ENCODE data around the gene PHAF1.
"Not testable (repeated sequence)": the region's sequence is repeated elsewhere in the genome, so short reads cannot be mapped to it uniquely, and the experiment has no call there.

Gene PHAF1

DNA sequence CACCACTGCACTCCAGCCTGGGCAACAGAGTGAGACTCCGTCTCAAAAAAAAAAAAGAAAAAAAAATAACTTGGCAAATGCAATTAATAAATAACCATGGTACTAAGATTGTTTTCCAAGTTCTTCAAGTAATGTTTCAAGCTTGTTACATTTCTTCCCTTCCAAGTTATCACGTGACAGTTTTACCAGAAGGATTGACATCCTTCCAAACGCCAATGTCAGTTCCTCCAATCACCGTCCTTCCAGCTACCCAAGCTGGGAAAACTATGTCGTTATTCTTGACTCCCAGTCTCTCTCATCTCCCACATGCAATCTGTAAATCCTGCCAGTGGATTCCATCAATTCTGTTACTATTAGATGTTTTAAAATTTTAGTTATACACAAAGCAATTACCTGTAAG is 3.9 kb upstream of the PHAF1 start:
- DNase-seq, result no peak

DNA sequence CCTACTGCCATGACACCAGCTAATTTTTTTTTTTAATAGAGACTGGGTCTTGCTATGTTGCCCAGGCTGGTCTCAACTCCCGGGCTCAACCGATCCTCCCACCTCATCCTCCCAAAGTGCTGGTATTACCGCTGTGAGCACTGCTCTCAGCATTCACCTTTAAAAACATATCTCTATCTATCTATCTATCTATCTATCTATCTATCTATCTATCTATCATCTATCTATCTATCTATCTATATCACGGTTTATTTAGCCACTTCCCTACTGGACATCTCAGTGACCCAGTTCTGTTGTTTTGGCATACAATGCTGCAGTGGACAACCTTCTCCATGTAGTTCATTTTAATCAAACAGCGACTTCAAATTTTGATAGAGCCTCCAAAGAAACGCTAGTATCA is 1.3 kb upstream of the PHAF1 start:
- no peak for DNase-seq

DNA sequence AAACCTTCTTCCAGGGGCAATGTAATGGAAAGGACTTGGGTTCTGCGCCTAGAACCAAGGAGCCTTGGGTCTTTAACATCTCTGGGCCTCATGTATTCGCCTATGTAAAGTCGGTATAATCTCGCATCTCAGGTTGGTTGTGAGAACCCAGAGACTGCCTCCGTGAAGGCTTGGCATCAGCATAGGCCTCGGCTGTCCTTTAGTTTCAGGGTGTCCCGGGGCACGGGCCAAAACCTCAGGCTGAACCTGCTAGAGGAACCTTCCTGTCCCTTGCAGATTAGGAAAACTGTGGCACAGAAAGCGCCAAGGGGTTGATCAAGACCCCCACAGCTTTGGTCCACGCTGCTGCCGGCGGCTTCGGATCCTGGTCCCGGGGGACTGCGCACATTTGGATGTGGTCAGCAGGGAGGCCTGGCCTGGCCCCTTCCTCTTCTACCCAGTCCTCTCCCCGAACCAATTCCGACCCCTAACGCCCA is 772 bp upstream of the PHAF1 start:
- no peak for DNase-seq

DNA sequence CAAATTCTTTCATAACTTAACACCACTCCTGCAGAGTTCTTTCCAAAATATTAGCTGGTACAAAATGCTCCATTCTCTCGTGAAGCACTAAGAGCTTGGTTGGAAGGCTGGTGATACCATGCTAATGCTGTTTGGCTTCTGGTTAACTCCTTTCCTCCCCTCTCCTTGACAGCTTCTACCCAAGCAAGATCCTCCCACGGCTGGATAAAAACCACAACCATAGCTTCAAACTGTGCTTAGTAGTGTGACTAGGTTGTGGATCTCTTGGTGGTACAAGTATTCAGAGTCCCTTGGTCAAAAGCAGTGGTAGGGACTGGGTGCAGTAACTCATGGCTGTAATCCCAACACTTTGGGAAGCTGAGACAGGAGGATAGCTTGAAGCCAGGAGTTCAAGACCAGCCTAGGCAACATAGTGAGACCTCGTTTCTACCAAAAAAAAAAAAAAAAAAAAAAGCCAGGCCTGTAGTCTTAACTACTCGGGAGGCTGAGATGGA is 2.3 kb downstream of the PHAF1 start:
- no peak for DNase-seq

DNA sequence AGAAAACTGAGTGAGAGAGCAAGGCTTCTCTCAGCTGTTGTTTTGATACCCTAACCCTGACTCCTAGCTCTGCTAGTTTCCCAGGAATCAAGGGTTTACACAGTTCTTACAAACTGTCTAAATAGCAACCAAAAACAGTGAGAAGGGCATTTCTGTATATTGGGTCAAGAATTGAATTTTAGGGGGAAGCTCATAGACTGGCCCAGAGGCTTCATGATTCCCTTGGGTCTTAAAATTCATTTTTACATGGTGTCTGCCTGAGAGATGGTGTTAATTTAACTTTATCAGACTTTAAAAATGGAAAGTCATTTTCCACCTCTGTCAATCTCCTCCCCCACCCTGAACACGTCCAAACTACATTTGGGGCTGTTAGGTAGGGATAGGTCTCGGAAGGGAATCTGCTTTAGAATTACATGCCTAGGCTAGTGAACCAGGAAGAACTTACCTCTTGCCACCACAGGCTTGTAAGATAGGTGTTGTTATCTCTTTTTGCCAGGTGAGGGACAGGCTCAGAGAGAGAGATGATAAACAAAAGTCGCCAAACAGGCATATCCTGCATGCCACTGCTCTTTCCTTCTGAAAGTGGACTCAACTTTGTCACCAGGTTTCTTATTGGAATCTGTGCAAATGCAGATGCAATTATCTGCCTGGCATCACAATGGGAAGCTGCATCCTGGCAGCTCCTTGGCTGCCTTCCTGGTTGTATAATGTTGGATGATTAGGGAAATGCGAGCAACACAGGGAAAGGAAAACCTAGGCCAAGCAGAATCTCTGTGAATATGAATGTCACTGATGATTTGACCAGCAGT is 3.1 kb downstream of the PHAF1 start:
- DNase-seq, result no peak

DNA sequence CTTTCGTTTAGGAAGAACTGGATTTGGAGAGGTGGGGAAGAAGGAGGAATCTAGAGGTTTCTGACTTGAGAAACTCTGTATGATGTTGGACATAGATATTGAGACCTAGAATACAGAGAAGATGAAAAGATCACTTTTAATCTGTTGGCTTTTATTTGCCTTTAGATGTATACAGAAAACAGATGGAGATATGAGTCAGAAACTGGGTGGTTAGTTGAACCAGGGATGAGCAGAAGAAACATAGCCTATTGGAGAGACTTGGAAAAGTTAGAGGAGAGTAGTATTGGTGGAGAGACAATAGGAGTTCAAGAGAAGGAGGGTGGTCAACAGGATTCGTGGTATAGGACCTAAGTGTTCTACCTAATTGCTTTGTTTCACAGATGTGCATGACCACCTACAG is 5.1 kb downstream of the PHAF1 start:
- no peak for DNase-seq

DNA sequence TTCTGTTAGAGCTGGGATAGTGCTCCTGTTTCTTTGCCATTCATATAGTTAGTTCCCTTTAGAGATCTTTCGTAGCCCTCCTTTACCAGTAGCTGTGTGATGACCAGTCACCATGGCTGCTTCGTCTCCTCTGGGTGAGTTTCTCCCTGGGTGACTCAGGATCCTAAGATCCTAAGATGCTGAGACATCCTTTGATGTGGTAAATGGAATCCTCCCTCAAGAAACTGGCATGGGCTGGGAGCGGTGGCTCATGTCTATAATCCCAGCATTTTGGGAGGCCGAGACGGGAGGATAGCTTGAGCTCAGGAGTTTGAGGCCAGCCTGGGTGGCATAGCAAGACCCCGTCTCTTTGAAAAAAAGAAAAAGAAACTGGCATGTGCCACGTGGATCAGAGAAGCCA is 5.9 kb downstream of the PHAF1 start:
- no peak for DNase-seq

DNA sequence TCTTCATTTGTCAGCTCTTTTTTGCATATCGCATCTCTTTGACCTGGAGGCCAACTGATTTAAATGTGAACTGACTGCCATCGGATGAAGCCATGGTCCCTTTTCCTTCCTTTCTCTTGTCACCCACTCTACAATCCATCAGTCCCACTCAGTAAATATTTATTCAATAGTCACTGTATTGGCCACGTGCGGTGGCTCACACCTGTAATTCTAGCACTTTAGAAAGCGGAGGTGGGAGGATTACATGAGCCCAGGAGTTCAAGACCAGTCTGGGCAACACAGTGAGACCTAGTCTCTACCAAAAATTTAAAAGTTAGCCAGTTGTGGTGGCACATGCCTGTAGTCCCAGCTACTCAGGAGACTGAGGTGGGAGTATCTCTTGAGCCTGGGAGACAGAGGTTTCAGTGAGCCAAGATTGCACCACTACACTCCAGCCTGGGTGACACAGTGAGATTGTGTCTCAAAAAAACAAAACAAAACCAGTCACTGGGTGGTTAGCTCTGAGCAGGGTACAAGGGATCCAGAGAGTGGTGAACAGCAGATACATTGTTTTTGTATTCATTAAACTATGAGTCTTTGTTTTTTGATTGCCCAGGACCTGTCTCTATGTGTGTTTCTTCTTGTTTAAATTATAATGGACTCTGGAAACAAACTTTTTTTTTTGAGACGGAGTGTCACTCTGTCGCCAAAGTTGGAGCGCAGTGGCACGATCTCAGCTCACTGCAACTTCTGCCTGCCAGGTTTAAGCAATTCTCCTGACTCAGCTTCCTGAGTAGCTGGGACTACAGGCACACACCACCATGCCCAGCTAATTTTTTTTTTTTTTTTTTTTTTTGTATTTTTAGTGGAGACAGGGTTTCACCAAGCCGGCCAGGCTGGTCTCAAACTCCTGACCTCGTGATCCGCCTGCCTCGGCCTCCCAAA is 6.9 kb downstream of the PHAF1 start:
- no peak for DNase-seq

DNA sequence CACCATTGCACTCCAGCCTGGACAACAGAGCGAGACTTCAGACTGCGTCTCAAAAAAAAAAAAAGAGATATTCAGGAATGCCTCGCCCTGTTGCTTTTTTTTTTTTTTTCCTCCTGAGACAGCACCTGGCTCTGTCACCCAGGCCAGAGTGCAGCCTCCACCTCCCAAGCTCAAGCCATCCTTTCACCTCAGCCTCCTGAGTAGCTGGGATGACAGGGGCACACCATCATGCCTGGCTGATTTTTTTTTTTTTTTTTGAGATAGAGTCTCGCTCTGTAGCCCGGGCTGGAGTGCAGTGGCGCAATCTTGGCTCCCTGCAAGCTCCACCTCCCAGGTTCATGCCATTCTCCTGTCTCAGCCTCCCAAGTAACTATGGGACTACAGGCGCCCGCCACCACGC is 8.0 kb downstream of the PHAF1 start:
- DNase-seq, result no peak

DNA sequence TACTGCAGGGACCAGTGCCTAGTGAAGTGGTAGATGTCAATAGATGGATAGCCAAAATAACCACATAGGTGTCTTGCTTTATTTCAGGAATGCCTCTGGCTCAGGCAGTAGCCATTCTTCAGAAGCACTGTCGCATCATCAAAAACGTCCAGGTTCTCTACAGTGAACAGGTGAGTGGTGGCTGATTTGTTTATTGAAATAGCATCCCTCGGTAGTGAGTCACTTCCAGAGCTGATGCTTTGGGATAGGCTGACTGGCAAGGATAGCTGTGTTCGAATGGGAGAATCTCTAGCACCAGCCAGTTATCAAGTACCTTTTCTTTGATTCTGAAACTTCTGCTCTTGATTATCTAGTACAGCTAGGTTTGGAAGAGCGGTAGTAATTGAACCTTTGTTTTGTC is 10.3 kb downstream of the PHAF1 start:
- no peak for DNase-seq

DNA sequence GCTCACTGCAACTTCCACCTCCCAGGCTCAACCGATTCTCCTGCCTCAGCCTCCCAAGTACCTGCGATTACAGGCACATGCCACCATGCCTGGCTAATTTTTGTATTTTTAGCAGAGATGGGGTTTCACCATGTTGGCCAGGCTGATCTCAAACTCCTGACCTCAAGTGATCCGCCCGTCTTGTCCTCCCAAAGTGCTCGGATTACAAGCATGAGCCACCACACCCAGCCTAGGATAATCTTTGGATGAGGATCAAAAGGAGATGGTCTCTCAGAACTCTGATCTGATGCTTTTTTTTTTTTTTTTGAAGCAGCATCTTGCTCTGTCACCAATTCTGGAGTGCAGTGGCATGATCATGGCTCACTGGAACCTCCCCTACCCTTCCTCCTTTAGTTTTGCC is 13.1 kb downstream of the PHAF1 start:
- not testable (repeated sequence) for DNase-seq

DNA sequence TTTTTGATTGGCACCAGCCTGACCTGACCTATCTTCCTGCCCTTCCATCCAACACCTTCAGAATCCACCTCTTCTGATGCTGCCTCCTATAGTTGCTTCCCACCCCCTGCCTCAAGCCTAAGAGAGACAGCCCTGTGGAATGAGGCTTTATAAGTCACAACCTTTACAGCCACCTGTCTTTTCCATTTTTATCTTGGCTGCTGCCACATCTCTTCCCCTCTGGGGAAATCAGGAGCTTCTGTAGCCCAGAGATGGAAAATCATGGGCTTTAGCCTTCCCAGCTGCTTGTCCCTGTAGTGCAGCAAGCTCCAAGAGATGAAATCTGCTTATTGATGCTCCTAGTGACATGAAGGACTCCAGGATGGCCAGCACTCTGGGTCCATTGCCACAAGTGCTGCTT is 18.7 kb downstream of the PHAF1 start:
- DNase-seq, result no peak

DNA sequence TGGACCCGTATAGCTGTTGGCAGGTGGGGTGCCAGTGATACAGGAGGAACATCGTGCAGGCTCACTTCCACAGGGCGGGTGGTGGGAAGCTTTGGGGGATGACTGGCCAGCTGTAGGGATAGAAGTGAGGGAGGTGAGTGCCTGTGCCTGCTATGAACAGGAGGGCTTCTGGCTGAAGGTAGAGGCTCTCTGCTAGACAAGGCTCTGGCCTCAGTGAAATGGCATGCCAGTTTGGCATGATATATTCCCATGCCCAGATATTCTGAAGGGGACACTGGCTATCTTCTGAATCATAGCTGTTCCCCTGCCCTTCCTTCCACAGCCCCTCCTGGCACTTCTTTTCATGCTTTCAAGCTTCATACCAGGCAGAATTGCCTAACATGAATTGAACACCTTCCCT is 19.1 kb downstream of the PHAF1 start:
- DNase-seq, result no peak

DNA sequence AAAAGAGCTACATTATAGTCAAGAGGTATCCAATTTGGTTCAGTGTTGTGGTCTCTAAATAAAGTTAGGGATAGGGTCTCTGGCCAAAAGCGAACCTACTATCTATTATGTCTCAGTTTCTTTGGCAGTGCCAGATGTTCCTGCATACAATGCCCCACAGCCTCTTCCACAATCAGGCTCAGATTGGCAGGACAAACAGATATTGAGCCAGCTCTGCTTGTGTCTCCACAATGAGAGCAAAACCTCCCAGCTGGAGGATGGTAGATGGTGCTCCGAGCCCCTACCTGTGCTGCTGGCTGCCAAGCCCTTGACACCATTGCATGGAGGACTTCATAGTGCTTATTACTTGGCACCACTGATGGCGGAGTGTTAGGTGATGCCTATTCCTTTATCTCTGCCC is 19.7 kb downstream of the PHAF1 start:
- DNase-seq, result no peak

DNA sequence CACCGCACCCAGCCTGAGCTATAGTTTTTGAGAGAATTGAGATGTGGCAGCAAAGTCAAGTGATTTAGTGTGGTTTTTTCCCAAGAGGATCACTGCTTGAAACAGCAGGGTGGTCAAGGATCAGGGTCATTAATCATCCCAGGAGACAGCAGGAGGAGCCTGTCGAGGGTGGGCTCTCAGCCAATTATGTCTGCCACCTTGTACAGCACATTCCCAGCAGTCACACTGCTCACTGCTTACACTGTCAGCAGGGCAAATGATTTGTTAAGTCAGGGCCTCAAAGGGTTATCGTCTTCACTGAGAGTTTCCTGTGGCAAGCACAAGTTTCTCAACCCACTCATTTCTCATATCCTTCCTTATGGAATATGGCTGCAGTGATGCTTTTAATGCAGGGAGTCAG is 27.9 kb downstream of the PHAF1 start:
- no peak for DNase-seq

DNA sequence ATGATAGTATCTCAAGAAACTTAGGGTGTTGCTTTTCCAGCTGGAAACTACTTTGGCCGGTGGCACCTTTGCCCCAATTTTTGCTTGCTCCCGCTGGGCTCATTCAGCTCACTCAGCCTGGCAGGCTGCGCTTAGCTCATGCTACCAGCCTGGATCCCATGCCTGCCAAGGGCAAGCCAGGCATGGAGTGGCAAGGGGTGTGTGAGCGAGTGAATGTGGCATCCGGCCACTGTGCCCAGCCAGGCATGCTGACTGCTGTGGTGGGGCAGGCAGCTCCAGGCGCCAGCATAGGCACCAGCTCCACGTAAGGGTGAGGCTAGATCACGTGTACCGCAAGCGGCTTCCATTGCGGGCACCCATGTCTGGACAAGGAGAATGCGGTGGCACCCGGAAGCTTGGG is 31.6 kb downstream of the PHAF1 start:
- DNase-seq, result no peak

DNA sequence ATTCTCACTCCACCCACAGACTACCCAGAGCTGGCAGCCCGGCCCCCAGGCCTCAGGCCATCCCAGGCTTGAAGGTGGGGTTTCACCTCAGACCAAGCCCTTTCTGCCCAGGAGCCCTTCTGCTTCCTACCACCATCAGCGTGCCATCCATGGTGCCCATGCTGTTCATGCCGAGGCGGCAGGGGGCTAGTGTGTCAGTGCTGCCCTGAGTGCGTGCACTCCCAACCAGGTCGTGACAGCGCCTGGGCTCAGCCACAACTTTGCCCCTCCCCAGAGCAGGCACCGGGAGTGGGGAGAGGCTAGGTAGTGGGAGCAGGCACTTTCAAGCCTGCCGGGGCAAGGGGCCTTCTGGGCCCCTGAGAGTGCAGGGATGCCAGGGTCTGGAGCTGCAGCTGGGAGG is 32.6 kb downstream of the PHAF1 start:
- no peak for DNase-seq

DNA sequence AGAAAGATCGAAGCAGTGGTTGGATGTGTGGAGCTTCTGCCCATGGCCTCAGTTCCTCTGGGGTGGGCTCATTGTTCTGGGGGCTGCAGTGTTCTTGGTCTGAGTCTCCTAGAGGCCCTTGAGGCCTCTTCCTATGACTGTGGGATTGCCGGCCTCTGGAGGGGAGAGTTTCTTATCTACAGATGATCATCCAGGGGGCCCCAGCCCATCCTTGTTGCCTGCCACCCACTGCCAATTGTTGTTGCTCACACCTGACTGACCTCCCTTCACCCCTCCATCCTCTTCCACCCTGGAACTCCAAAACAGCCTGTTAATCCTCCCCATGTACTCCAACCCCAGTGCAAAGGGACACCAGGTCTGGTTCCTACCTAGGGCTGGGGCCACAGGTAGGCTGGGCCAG is 35.2 kb downstream of the PHAF1 start:
- DNase-seq, result no peak

DNA sequence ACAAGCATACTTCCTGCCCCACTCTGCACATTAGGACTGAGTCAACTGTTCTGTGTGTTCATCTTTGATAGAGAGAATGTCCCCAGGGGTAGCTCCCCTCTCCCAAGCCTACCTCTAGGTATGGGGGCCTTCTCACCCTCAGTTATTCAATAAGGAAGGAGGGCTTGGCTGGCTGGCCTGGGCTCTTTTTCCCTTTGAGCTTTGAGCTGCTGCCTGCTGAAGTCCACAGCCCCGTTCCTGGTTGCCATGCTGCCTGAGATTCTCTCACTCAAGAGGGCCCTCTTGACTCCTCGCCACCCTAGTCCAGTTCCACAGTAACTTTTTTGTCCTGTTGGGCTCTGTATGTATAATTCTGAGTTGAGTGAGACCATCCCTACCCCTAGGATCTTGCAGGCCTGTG is 36.0 kb downstream of the PHAF1 start:
- DNase-seq, result no peak

DNA sequence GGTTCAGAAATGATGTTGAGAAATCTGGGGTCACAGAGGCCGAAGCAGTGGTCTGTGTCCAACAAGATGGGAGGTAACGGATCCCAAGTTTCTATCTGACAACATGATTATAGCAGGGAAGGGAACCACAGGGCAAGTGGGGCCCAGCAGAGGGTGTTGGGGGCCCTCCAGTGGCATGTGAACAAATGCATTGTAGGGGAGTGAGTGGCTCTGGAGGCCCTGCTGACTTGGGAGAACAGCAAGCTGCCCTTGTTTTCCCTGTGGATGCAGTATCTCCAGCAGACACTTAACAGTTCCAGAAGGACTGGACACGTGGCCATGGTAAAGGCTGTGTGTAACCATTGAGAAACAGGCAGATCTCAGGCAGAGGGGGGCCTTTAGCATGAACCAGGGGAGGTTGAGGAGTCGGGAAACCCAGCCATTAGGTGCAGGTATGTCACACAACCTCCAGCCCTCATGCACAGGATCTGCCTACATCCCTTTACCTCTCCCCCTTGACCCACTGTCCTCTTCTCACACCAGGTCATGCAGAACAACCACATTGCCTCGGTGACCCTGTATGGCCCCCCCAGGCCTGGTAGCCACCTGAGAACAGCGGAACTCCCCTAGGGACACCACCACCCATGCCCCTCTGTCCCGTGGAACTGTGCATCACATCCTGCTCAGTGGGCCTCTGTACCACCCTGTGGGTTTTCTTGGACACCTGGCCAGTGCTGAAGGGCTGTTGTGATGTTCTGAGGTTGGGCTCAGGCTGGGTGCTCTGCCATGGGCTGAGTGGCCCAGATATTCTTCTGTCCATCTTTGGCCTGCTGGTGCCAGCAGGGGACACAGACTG is 37.0 kb downstream of the PHAF1 start:
- DNase-seq, result no peak

DNA sequence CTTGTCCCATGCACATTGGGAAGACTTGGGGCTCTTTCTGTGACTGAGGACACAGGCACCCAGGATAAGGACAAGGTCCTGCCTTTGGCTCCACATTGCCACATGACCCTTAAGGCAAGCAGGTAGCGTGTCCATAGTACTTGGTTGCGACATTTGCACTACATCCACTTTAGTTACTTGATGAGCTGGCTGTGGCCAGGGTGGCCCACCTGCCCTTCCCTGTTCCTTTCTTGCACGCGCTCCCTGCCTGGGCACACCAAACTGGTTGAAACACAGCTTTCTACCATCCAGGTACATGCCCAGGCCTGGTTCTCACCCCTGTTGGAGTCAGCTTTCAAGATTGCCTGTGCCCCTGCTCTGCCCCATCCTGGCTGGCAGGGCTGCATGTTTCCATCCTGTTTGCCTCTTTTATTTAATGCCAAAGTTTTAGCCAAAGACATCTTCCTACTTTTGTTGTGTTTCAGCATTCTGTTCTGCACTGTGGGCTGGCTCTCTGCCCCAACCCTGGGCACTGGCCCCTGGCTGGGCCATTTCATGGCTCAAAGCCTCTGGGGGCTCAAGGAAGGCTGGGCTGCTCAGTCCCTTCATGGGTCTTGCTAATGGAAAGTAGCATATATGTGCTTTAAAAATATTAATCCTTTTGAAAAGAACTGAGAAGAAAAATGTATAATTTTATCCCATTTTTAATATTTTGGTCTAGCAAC is 37.8 kb downstream of the PHAF1 start:
- no peak for DNase-seq

DNA sequence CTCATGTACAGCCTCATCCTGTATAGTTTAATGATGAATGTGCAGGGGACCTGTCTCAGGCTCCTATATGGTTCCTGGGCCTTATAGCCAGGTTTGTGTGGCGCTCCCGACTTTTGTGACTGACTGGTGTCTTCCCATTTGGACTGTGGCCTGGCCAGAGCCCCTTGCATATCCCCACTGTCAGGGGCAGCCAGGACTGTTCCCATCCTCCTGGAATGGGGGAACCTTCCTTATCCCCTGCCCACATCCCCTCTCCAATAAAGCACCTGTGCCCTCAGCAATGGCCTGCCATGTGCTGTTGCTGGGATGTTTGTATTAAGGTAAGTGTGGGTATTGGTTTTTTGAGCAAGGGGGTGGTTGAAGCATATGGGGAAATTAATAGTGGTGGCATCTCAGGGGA is 38.5 kb downstream of the PHAF1 start:
- DNase-seq, result no peak
